ENCODE measurements around the gene SERTAD3. TPM values are rescaled to one million over a fixed set of nuclear protein-coding genes. Genes with fewer than 3 reads are reported as not detected.

Gene SERTAD3
- total RNA-seq, 1 donor from 2014 or later: 13.2 TPM

GRCh38 chr19:40425450-40426287 lies 18.5 kb downstream of the SERTAD3 start, which contains the start of gene SERTAD1:
Gene SERTAD1 (minus strand): TSS chr19:40425992. CDS start chr19:40423546, 2,446 bp downstream.
- peak; percentile 96 for DNase-seq (ENCODE audit: low read depth)

DNA sequence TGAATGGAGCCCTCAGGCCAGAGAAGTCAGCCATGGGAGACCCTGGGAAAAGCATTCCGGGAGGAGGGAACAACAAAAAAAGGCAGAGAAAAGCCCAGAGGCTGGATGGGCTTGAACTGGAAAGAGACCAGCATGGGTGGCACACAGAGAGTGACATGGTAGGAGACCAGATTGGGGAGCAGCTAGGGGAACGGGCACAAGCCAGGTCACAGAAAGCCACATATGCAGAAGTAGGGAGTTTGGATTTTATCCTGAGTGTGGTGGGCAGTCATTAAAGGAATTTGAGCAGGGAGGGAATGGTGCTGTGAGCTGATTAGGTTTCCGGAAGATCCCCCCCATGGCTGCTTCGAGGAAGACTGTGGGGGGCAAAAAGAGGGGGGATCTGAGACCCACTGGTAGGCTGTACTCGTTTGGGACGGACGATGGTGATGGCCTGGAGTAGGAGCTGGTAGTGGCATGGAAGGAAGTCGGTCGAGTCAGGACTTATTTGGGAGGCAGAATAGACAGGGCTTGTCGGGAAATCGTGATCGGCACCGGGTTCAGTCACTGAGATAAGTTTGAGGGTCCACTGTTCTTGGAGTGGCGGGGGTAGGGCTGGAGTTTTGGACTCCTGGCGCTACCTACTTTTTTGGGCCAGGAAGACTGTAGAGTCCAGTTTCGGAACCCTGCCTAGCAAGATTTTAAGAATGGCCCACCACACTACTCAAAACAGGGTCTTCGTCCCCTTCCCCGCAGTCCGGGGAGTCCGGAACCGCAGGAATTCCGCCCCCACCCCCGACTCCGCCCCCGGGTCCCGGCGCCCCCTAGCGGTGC lies 19.3 kb downstream of the SERTAD3 start:
- no peak for DNase-seq (ENCODE audit: low read depth)

DNA sequence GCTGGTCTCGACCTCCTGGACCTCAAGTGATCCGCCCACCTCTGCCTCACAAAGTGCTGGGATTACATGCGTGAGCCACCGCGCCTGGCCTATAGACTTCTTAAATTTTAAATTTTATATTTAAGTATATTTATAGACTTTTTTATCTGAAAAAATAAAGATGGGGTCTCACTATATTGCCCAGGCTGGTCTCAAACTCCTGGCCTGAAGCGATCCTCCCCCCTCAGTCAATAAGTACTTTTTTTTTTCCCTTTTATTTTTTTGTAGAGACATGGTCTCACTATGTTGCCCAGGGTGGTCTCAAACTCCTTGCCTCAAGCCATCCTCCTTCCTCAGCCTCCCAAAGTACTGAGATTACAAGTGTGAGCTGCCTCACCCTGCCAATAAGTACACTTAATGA lies 20.2 kb downstream of the SERTAD3 start:
- no peak for DNase-seq (ENCODE audit: low read depth)

- DNase-seq (ENCODE audit: low read depth): no peak
Measured at GRCh38 chr19:40422748-40423566, 21.2 kb downstream of the SERTAD3 start.

DNA sequence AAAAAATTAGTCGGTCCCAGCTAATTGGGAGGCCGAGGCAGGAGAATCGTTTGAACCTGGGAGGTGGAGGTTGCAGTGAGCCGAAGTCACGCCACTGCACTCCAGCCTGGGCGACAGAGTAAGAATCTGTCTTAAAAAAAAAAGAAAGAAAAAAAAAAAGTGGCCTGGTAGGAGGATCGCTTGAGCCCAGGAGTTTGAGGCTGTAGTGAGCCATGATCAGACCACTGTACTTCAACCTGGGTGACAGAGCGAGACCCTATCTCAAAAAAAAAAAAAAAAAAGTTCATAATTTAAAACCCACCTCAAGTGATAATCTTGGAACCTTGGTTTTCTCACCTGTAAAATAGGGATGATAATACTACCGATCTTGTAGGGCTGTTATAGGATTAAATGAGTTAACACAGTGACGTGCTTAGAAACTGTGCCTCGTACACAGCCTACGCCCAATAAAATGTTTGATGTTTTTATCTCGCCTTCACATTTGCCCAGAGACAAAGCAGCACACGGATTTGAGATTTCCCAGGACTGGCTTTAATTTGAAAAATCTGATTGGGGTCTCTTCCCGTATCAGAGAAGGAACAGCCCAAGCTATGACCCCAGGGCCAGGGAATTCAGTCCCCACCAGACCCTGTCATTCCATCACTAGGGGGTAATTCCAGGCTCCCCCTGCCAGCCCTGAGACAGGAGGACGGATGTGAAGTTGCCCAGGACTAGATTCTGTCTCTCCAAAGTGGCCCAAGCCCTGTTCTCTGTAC lies 22.0 kb downstream of the SERTAD3 start:
- no peak for DNase-seq (ENCODE audit: low read depth)

DNA sequence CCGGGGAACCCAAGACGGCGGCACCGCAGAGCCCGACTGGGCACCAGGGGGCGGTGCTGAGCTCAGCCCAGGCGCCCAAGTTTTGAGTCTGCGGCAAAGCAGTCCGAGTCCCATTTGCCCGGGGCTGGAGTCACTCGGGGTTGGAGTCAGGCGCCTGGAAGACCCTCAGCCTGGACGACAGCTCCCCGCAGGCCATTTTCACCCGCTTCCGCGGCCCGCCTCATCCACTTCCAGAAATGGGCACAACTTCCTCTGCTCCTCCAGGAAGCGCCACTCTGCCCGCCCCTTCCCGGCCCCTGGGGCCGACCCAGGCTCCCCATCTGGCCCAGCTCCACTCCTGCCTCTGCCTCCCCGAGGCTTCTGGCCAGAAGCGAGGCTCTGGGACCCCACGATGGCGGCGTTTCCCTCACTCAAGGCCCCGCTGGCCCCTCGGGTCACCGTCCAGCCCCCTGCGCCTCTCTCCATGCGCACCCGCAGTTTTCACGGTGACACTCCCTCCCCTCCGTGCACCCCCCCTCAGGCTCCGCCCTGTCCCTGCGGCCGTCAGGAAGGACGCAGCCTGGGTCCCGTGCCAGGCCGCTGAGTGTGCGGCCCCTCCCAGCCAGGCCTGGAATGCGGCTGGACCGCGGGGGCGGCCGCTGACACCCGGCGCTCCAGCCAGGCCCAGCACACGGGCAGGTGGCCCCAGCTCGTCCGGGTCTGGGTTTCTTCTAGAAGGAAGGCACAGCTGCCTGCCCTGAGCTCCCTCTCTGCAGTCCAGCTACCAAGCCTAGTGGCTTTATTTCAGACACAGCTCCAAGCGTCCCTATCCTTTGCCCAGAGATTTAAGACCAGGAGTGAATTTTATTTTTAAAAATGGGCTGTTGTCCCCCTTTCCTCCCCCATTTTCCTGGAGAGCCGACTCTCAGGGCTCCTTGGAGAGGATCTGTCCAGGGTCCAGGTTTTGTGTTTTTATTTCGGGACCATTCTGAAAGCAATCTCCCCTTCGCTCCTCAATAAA lies 23.1 kb downstream of the SERTAD3 start:
- peak; percentile 72 for DNase-seq (ENCODE audit: low read depth)

DNA sequence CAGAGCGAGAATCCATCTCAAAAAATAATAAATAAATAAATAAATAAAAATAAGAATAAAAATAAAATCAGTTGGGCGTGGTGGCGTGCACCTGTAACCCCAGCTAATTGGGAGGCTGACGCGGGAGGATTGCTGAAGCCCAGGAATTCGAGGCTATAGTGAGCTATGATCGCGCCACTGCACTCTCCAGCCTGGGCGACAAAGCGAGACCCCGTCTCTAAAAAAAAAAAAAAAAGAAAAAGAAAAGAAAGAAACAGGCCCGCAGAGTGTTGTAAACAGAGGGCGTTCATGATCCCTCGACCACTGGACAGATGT lies 23.7 kb downstream of the SERTAD3 start:
- DNase-seq (ENCODE audit: low read depth): no peak

- no peak for DNase-seq (ENCODE audit: low read depth)
Measured at GRCh38 chr19:40419780-40420179, 24.4 kb downstream of the SERTAD3 start.

DNA sequence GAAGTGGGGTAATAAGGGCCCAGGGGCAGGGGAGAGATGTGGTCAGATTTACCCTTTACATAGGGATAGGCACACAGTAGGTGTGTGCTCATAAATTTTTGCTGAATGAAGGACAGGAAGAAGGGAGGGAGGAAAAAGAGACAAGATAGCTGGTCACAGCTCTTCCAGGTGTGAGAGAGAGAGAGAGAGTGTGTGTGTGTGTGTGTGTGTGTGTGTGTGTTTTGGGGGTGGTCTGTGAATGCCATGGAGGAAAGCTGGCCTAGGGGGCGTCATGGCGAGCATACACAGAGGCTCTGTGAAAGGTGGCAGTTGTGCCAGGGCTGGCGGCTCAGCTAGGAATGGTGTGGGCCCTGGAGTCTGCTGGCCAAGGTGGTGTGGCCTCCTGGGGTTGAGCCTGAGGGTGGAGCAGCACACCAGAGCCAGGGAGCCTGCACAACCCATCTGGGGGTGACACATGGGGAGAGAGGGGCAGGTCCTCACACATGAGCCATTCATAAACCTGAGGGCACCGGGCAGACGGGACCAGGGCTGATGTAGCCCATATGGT lies 25.0 kb downstream of the SERTAD3 start:
- DNase-seq (ENCODE audit: low read depth): no peak

DNA sequence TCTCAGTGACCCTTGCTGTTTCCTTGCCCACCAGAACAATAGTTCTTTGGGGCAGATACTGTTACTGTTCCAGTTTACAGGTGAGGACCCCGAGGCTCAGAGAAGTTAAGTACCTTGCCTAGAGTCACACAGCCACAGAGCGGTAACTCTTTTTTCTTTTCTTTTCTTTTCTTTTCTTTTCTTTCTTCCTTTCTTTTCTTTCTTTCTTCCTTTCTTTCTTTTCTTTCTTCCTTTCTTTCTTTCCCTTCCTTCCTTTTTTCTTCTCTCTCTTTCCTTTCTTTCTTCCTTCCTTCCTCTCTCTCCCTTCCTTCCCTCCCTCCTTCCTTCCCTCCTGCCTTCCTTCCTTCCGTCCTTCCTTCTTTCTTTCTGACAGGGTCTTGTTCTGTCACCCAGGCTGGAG lies 26.1 kb downstream of the SERTAD3 start:
- DNase-seq (ENCODE audit: low read depth): no peak

DNA sequence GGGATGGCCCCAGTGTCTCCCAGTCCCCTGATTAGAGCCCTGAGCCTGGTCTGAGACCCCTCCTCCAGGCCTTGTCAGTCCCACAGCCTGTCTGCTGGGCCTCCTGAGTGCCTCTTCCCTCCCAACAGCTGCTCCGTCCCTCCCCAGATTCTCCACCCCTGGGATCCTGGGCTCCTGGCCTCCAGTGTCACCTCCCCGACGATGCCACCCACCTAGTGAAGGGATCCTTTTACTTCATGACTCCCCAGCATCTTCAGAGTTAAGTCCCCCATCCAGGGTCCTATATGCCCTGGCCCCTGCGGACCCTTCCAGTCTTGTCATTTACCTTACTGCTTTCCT lies 26.5 kb downstream of the SERTAD3 start:
- no peak for DNase-seq (ENCODE audit: low read depth)

DNA sequence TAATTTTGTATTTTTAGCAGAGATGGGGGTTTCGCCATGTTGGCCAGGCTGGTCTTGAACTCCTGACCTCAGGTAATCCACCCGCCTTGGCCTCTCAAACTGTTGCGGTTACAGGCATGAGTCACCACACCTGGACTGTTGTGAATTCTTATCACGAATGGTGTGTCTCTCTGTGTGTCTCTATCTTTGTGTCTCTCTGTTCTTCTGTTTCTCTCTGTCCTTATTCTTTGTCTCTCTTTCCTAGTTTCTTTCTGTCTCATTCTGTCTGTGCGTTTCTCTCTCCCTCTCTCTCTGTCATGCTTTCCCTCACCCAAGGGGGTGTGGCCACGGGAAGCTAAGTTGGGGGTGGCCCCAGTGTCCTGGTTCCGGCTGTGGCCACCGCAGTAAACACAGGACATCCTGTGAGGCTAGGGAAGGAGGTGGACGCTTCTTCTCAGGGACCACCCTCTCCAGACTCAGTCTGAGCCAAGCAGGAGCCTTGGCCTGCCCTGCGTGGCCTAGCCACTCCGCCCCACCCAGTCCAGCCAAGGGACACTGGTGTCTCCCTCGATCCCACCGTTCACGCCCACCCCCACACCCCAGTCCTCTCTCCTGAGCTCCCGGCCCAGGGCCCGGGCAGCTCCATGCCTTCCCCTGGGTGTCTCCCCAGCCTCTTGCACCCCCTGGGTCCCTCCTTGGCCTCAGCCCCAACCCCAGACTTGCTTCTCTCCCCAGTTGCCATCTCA lies 27.1 kb downstream of the SERTAD3 start:
- no peak for DNase-seq (ENCODE audit: low read depth)

GRCh38 chr19:40415768-40416167 lies 28.4 kb downstream of the SERTAD3 start:
- no peak for DNase-seq (ENCODE audit: low read depth)

- DNase-seq (ENCODE audit: low read depth): no peak
Measured at GRCh38 chr19:40414542-40415535, 29.3 kb downstream of the SERTAD3 start.

GRCh38 chr19:40413291-40413845 lies 30.8 kb downstream of the SERTAD3 start, which contains the start of gene PRX:
Gene PRX (minus strand): TSS chr19:40413378. CDS start chr19:40407932, 5,446 bp downstream.
- DNase-seq (ENCODE audit: low read depth): no peak

DNA sequence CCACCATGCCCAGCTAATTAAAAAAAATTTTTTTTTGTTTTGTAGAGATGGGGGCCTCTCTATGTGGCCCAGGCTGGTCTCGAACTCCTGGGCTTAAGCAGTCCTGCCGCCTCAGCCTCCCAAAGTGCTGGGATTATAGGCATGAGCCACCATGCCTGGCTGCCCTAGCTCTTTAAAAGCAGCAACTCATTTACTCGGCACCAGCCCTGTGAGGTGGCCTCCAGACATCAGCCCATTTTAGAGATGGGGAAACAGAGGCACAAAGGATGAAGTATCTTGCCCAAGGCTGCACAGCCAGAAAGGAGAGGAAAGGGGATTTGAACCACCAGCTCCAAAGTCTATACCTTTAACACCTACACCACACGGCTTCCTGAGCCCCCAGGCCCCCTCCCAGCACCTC lies 31.3 kb downstream of the SERTAD3 start:
- DNase-seq (ENCODE audit: low read depth): no peak

GRCh38 chr19:40411958-40412499 lies 32.1 kb downstream of the SERTAD3 start:
- DNase-seq (ENCODE audit: low read depth): no peak

Measured in renal cortical epithelial cell (primary cell).